NB4 (cell line): ENCODE data around the gene ZNF629.

Experiments used
- DNase-seq: peaks from one replicate; pipeline ENCODE4 v3.0.0; 2010; ENCODE audit warnings: low read depth
- H3K4me3 ChIP-seq: one replicate; pipeline ENCODE4 v1.5.1; 2011; ENCODE audit warnings: mild to moderate bottlenecking, low read depth, low read length, moderate library complexity
- MYC ChIP-seq: IDR thresholded peaks from 2 replicates; pipeline ENCODE4 v1.6.1; 2011; ENCODE audit warnings: low read depth, low read length
- POLR2A ChIP-seq: IDR thresholded peaks from 2 replicates; pipeline ENCODE4 v1.6.1; 2011; ENCODE audit warnings: mild to moderate bottlenecking; ENCODE audit not compliant: insufficient read length; ENCODE audit errors: extremely low read depth
- TF ChIP-seq, protein P1 (sequence below): IDR thresholded peaks from 2 replicates; pipeline ENCODE4 v1.6.1; 2011; ENCODE audit warnings: low read depth, low read length
- TF ChIP-seq, protein P2 (sequence below): IDR thresholded peaks from one replicate; pipeline ENCODE4 v1.5.1; 2012; ENCODE audit warnings: low read depth, low read length

The ZNF629 gene

DNA sequence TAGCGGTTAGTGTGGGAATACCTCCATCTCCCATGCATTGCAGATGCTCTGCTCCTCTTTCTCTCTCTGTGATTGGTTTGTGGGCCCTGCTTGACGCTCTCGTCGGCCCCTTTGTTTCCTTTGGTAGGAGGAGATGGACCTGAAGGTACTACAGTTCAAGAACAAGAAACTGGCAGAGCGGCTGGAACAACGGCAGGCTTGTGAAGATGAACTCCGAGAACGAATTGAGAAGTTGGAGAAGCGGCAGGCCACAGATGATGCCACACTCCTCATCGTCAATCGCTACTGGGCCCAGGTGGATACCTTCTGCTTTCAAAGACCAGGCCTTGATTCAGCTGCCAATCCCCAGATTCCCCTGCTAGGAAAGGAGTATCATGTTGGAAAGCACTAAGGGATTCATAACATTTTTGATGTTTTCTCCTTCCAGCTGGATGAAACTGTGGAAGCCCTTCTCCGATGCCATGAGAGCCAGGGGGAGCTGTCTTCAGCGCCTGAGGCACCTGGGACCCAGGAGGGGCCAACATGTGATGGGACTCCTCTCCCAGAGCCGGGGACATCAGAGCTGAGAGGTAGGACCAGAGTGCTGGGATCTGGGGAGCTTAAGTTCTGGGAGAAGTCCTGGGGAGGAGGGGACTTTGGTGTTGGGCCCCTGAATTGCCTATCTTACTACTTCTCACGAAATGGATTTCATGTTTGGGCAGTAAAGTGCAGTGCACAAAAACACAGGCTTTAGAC is 23.8 kb downstream of the ZNF629 start:
- no peak for DNase-seq
- TF ChIP-seq, protein P1, sequence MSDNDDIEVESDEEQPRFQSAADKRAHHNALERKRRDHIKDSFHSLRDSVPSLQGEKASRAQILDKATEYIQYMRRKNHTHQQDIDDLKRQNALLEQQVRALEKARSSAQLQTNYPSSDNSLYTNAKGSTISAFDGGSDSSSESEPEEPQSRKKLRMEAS: no peak
- no peak for TF ChIP-seq POLR2A
- no peak for TF ChIP-seq MYC
- TF ChIP-seq, protein P2, sequence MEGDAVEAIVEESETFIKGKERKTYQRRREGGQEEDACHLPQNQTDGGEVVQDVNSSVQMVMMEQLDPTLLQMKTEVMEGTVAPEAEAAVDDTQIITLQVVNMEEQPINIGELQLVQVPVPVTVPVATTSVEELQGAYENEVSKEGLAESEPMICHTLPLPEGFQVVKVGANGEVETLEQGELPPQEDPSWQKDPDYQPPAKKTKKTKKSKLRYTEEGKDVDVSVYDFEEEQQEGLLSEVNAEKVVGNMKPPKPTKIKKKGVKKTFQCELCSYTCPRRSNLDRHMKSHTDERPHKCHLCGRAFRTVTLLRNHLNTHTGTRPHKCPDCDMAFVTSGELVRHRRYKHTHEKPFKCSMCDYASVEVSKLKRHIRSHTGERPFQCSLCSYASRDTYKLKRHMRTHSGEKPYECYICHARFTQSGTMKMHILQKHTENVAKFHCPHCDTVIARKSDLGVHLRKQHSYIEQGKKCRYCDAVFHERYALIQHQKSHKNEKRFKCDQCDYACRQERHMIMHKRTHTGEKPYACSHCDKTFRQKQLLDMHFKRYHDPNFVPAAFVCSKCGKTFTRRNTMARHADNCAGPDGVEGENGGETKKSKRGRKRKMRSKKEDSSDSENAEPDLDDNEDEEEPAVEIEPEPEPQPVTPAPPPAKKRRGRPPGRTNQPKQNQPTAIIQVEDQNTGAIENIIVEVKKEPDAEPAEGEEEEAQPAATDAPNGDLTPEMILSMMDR: no peak
- H3K4me3 ChIP-seq: peak overlapping the region; percentile 94

DNA sequence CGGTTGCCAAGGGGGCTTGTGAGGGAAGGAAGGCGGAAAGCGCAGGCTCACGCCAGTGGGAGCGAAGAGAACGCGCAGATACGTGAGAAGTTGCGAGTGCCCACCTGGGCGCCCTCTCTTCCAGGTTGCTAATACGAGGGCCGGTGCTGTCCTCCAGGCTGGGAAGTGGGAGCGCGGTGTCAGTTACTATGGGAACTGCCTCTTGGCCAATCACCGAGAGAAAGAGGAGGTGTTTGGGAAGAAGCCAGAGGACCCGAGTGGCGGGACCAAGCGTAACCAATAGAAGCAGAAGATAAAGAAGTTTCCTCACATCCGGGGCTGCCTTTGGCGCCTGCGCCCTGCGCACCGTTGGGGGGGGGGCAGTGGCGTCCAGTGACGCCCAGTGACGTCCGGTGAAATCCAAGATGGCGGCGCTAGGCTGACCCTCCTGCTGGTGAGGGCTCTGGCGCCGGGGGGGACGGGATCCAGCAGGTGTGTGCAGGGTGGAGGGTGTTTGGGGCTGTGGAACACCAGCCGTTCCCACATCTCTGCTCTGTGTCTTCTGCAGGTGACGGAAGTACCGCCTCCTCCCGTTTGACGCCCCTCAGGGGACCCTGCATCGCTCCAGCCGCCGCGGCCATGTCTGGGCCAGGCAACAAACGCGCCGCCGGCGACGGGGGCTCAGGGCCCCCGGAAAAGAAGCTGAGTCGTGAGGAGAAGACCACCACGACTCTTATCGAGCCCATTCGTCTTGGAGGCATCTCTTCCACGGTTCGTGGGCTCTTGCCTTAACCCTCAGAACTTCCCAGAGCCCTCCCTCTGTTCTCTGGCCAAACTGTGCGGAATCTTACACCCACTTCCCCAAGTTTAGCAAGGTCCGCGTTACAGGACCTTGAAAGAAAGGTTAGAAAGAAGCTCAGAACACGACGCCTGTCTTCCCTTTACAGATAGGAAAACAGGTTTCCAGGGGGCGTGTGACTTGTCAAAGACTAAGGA is 24.8 kb downstream of the ZNF629 start, which contains the start of the genes CFAP119 and RNF40:
Gene CFAP119 (minus strand): TSS at position 135 of the 975 bp plus-strand sequence. CDS start 314 bp downstream, outside the sequence.
Gene RNF40 (plus strand): TSS at position 395 of the 975 bp plus-strand sequence. CDS start 224 bp downstream, at position 619.
- H3K4me3 ChIP-seq: peak within 1 kb of the TSS; percentile 94
- TF ChIP-seq, protein P1: no peak
- TF ChIP-seq MYC: peak; percentile 51; the same call in 1 of the 2 replicates
- TF ChIP-seq, protein P2: no peak
- peak; percentile 64 for TF ChIP-seq POLR2A
- peak; percentile 97 for DNase-seq

DNA sequence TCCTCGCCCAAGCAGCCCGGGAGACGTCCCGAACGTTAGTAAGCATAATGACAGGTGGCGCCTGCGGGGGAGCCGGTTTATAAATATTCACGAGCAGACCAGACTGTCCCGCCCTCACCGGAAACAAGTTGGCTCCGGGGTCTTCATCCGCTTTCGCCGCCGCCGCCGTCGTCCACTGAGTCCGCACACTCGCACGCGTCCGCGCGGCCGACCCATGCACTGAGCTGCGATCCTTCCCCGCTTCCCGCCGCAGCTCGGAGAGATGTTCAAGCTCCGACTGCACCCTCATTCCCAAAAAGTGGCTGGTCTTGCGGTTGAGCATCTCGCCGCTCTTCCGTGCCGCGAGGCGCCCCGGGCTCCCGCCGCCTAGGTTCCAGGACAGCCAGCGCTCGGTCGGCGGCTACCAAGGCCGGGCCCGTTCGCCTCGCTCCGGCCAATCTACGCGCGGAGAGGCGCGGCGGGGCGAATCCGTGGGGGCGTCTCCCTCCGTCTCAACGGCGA is 25.5 kb downstream of the ZNF629 start:
- TF ChIP-seq, protein P2: no peak
- peak; percentile 48; the same call in 1 of the 2 replicates for TF ChIP-seq MYC
- TF ChIP-seq POLR2A: peak; percentile 51
- H3K4me3 ChIP-seq: peak overlapping the region; percentile 94
- peak; percentile 83 for DNase-seq

DNA sequence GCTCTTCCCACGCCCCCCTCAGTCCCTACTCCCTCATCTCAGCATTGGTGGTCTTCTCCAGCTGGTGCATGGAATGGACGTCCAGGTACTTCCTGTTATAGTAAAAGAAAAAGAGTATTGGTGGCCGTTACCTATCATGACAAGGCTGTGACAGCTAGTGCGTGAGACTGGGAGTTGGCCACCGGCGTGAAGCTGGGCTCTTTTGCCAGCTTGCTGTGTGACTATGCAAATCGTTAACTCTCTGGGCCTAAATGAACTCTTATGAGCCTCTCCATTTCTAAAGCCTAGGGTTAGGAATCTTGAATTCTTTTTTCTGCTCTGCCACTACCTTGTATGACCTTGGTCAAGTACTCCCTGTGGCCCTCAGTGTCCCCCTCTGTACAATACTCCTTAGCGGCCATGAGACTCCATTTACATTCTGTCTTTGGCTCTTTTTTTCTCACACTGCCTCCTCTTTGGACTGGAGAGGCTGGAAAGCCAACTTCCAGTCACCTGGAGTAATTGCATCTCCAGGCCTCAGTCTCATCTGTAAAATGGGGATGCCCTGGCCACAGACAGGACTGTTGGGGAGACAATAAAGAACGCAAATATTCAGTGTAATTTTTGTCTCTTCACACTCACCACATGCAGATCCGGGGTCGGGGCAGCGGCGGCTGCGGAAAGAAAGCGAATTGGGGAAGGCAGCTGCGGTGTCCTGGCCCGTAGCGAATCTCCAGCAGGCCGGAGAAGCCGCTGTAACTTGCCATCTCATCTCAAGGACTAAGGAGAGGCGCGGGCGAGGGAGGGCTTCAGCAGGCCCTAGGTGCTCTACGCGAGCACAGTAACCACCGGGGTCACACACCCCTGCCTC is 26.2 kb downstream of the ZNF629 start:
- TF ChIP-seq MYC: no peak; the same call in 1 of the 2 replicates
- TF ChIP-seq, protein P1: peak; percentile 38; the same call in 1 of the 2 replicates
- DNase-seq: no peak
- peak overlapping the region; percentile 94 for H3K4me3 ChIP-seq

DNA sequence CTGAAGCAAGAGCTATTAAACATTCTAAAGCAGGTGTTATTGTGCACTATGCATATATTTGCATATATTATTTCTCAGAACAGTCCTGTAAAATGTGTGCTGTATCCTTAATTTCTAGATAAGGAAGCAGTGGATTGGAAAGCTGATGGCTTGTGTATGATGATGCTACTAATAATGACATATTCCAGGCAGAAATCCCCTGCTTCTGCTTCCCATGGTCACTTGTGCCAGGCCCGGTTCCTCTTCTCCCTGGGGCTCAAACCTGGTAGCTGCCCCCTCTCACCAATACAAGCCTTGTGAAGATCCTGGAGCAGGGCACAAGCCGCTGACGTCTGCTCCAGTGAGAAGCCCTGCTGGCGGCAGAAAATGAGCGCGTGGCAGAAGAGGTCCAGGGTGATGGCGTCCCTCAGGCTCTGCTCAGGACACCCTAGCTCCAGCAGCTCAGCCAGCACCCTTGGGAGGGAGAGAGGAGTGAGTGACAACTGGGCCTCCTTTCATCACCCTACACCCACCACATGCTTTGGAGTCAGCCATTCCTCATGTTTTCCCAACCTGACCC is 26.9 kb downstream of the ZNF629 start:
- H3K4me3 ChIP-seq: peak overlapping the region; percentile 94
- TF ChIP-seq MYC (no peak), POLR2A (no peak)
- TF ChIP-seq, protein P2: no peak
- TF ChIP-seq, protein P1: no peak
- DNase-seq: peak; percentile 36
